H9 (cell line): ENCODE results near the gene SCNN1B. TPM values are rescaled to one million over a fixed set of nuclear protein-coding genes. Genes with fewer than 3 reads are reported as not detected.

Experiments
- DNase-seq: peaks from one replicate; pipeline ENCODE4 v3.0.0-alpha.2; 2017
- H2AFZ ChIP-seq: one replicate; pipeline ENCODE4 v1.6.1; 2013; ENCODE audit warnings: mild to moderate bottlenecking, low read length, control low read depth, moderate library complexity
- H2AK5ac ChIP-seq: 2 replicates; pipeline ENCODE4 v1.6.1; 2013; ENCODE audit warnings: low read length, control low read depth, mixed read lengths; ENCODE audit not compliant: insufficient read length
- H2BK120ac ChIP-seq: one replicate; pipeline ENCODE4 v1.6.1; 2013; ENCODE audit warnings: low read depth, mild to moderate bottlenecking, low read length, control low read depth, inconsistent platforms; ENCODE audit not compliant: poor library complexity, severe bottlenecking
- H2BK12ac ChIP-seq: 2 replicates; pipeline ENCODE4 v1.6.1; 2013; ENCODE audit warnings: low read length, control low read depth, mixed read lengths, low read depth; ENCODE audit not compliant: insufficient read length
- H2BK15ac ChIP-seq: 2 replicates; pipeline ENCODE4 v1.6.1; 2013; ENCODE audit warnings: low read depth, low read length, control low read depth
- H2BK20ac ChIP-seq: one replicate; pipeline ENCODE4 v1.6.1; 2013; ENCODE audit warnings: low read depth, mild to moderate bottlenecking, low read length, control low read depth, inconsistent platforms; ENCODE audit not compliant: poor library complexity, severe bottlenecking
- H2BK5ac ChIP-seq: 2 replicates; pipeline ENCODE4 v1.6.1; 2013; ENCODE audit warnings: low read length, control low read depth, mixed read lengths; ENCODE audit not compliant: insufficient read length
- H3K14ac ChIP-seq: 2 replicates; pipeline ENCODE4 v1.6.1; 2013; ENCODE audit warnings: low read length, control low read depth; ENCODE audit not compliant: insufficient read depth
- H3K18ac ChIP-seq: 2 replicates; pipeline ENCODE4 v1.6.1; 2013; ENCODE audit warnings: low read depth, mild to moderate bottlenecking, mixed read lengths, low read length, control low read depth; ENCODE audit not compliant: insufficient read length
- H3K23ac ChIP-seq: 2 replicates; pipeline ENCODE4 v1.6.1; 2013; ENCODE audit warnings: low read length, control low read depth, mixed read lengths, low read depth; ENCODE audit not compliant: insufficient read length
- H3K23me2 ChIP-seq: 2 replicates; pipeline ENCODE4 v1.6.1; 2013; ENCODE audit warnings: low read depth, mild to moderate bottlenecking, mixed read lengths, low read length, control low read depth; ENCODE audit not compliant: insufficient read length, poor library complexity, severe bottlenecking
- H3K27ac ChIP-seq: 2 replicates; pipeline ENCODE4 v1.5.1; 2013; ENCODE audit warnings: low read length, control low read depth, mixed read lengths, low read depth; ENCODE audit not compliant: insufficient read length
- H3K27me3 ChIP-seq: 2 replicates; pipeline ENCODE4 v1.6.1; 2013; ENCODE audit warnings: low read length, control low read depth, inconsistent platforms; ENCODE audit not compliant: insufficient read depth
- H3K4ac ChIP-seq: 2 replicates; pipeline ENCODE4 v1.6.1; 2013; ENCODE audit warnings: low read depth, mild to moderate bottlenecking, control low read depth, inconsistent platforms, low read length, moderate library complexity
- H3K4me1 ChIP-seq: 2 replicates; pipeline ENCODE4 v1.6.1; 2013; ENCODE audit warnings: low read length, control low read depth, inconsistent platforms; ENCODE audit not compliant: insufficient read depth
- H3K4me2 ChIP-seq: 2 replicates; pipeline ENCODE4 v1.6.1; 2013; ENCODE audit warnings: low read length, control low read depth, mixed read lengths; ENCODE audit not compliant: insufficient read length, insufficient read depth
- H3K56ac ChIP-seq: 2 replicates; pipeline ENCODE4 v1.6.1; 2013; ENCODE audit warnings: low read depth, mild to moderate bottlenecking, mixed read lengths, low read length, control low read depth; ENCODE audit not compliant: insufficient read length
- H3K79me1 ChIP-seq: 2 replicates; pipeline ENCODE4 v1.6.1; 2013; ENCODE audit warnings: low read depth, mild to moderate bottlenecking, moderate library complexity, low read length, control low read depth, inconsistent platforms; ENCODE audit not compliant: insufficient read depth, poor library complexity, severe bottlenecking
- H3K79me2 ChIP-seq: 2 replicates; pipeline ENCODE4 v1.6.1; 2013; ENCODE audit warnings: low read length, control low read depth, inconsistent platforms; ENCODE audit not compliant: insufficient read depth
- H3K9ac ChIP-seq: 2 replicates; pipeline ENCODE4 v1.6.1; 2013; ENCODE audit warnings: low read length, control low read depth, mixed read lengths; ENCODE audit not compliant: insufficient read length; ENCODE audit errors: extremely low read depth
- H3K9me3 ChIP-seq: one replicate; pipeline ENCODE4 v1.6.1; 2013; ENCODE audit warnings: low read depth, low read length, inconsistent platforms; ENCODE audit not compliant: control insufficient read depth
- H3T11ph ChIP-seq: one replicate; pipeline ENCODE4 v1.6.1; 2013; ENCODE audit warnings: mild to moderate bottlenecking, low read length, control low read depth, inconsistent platforms
- H4K20me1 ChIP-seq: one replicate; pipeline ENCODE4 v1.6.1; 2013; ENCODE audit not compliant: control insufficient read depth, insufficient read length, insufficient read depth
- H4K5ac ChIP-seq: 2 replicates; pipeline ENCODE4 v1.6.1; 2013; ENCODE audit warnings: low read depth, mild to moderate bottlenecking, mixed read lengths, low read length, control low read depth; ENCODE audit not compliant: insufficient read length
- H4K8ac ChIP-seq: replicated peaks from 2 replicates; pipeline ENCODE4 v1.6.1; 2013; ENCODE audit warnings: low read length, control low read depth, mixed read lengths, low read depth; ENCODE audit not compliant: insufficient read length
- H4K91ac ChIP-seq: 2 replicates; pipeline ENCODE4 v1.6.1; 2013; ENCODE audit warnings: low read depth, mild to moderate bottlenecking, moderate library complexity, mixed read lengths, low read length, control low read depth; ENCODE audit not compliant: insufficient read length
- H3K27ac Mint-ChIP-seq, 3 experiments: 2 replicates in 2 of 3; 3 replicates in 1 of 3; pipeline ENCODE4 v1.8.0; 2020 to 2021; ENCODE audit warnings: mixed read lengths in 3 of 3, mild to moderate bottlenecking in 1 of 3, moderate library complexity in 1 of 3
- H3K27me3 Mint-ChIP-seq: 2 replicates; pipeline ENCODE4 v1.8.0; 2021; ENCODE audit warnings: low read depth, mild to moderate bottlenecking, moderate library complexity, mixed read lengths
- H3K36me3 Mint-ChIP-seq, 3 experiments: 2 replicates in 2 of 3; 3 replicates in 1 of 3; pipeline ENCODE4 v1.8.0; 2020 to 2021; ENCODE audit warnings: low read depth in 3 of 3, mixed read lengths in 3 of 3; ENCODE audit not compliant: insufficient read depth in 1 of 3
- H3K4me1 Mint-ChIP-seq, 2 experiments: 2 replicates each; pipeline ENCODE4 v1.8.0; 2020; ENCODE audit warnings: mixed read lengths in 2 of 2
- H3K4me3 Mint-ChIP-seq, 2 experiments: 2 replicates in 1 of 2; 3 replicates in 1 of 2; pipeline ENCODE4 v1.8.0; 2020 to 2021; ENCODE audit warnings: mild to moderate bottlenecking in 2 of 2, mixed read lengths in 2 of 2, moderate library complexity in 1 of 2
- H3K9me3 Mint-ChIP-seq, 2 experiments: 2 replicates in 1 of 2; 3 replicates in 1 of 2; pipeline ENCODE4 v1.8.0; 2020; ENCODE audit warnings: mild to moderate bottlenecking in 2 of 2, mixed read lengths in 2 of 2, moderate library complexity in 1 of 2
- CTCF ChIP-seq: fragments of 200-600 bp; sonication (generic); conservative IDR thresholded peaks from 3 replicates; pipeline ENCODE4 v1.8.0; 2021; ENCODE audit warnings: antibody characterized with exemption, mild to moderate bottlenecking
- WGBS: extraction: QIAGEN DNeasy Blood & Tissue Kit; methylation state at CpG from one replicate; pipeline ENCODE4 v1.1.7; 2013; ENCODE audit warnings: missing lambda C conversion rate, low lambda C conversion rate, mixed read lengths; ENCODE audit not compliant: insufficient read length; ENCODE audit errors: extremely low coverage; 5-methylcytosine and 5-hydroxymethylcytosine counted together
- total RNA-seq: library from RNA; stranded (reverse); gene quantifications from 2 replicates; pipeline ENCODE4 v1.2.1, GENCODE V29; 2021

The SCNN1B gene
- total RNA-seq, 1 experiment from 2014 or later = 0.11 TPM

- Histone ChIP-seq H2AFZ (no peak overlapping the region), H2AK5ac (no peak overlapping the region), H3K79me2 (no peaks in the 10 kb centered on the region), H3K23ac (no peak overlapping the region), H3K56ac (no peak overlapping the region), H2BK120ac (no peak overlapping the region), H3K27ac (no peak overlapping the region), H2BK12ac (no peak overlapping the region), H3K79me1 (no peaks in the 10 kb centered on the region), H3K18ac (no peak overlapping the region), H3T11ph (no peak overlapping the region), H3K4me2 (no peak overlapping the region), H4K20me1 (no peaks in the 10 kb centered on the region), H2BK15ac (no peak overlapping the region), H3K4ac (no peak overlapping the region), H2BK5ac (no peak overlapping the region), H4K91ac (no peak overlapping the region), H4K5ac (no peak overlapping the region), H3K27me3 (no peaks in the 10 kb centered on the region; the same call in 1 of the 2 replicates), H3K9ac (no peak overlapping the region), H3K23me2 (no peaks in the 10 kb centered on the region), H3K9me3 (no peaks in the 10 kb centered on the region), H4K8ac (no peak overlapping the region), H3K14ac (no peak overlapping the region), H2BK20ac (no peak overlapping the region), H3K4me1 (peaks cover 2% of the 10 kb centered on the region; the same call in 1 of the 2 replicates)
- TF ChIP-seq CTCF = no peak
- Mint-ChIP-seq H3K4me3 (no peak overlapping the region), H3K27me3 (peaks cover 2% of the 10 kb centered on the region; the same call in 1 of the 2 replicates), H3K36me3 (no peaks in the 10 kb centered on the region), H3K4me1 (peaks cover 3 to 6% of the 10 kb centered on the region in 2 experiments; a peak in 3 of 4 replicates), H3K9me3 (no peaks in the 10 kb centered on the region), H3K27ac (no peak overlapping the region)
- no peak for DNase-seq
- WGBS = no CpG with 5 or more reads among the region's 15 CpGs
Observed at GRCh38 chr16:23319861-23320615, 17.9 kb downstream of the SCNN1B start.
